GM19099 (cell line): Measurements from ENCODE around the gene ITPK1.

Experiments used
- POLR2A ChIP-seq: IDR thresholded peaks from 3 replicates; pipeline ENCODE4 v1.6.1; 2011; ENCODE audit warnings: low read depth; ENCODE audit not compliant: insufficient read length; ENCODE audit errors: extremely low read depth

Gene ITPK1

GRCh38 chr14:93062890-93063289 lies 52.8 kb downstream of the ITPK1 start:
- no peak for TF ChIP-seq POLR2A

DNA sequence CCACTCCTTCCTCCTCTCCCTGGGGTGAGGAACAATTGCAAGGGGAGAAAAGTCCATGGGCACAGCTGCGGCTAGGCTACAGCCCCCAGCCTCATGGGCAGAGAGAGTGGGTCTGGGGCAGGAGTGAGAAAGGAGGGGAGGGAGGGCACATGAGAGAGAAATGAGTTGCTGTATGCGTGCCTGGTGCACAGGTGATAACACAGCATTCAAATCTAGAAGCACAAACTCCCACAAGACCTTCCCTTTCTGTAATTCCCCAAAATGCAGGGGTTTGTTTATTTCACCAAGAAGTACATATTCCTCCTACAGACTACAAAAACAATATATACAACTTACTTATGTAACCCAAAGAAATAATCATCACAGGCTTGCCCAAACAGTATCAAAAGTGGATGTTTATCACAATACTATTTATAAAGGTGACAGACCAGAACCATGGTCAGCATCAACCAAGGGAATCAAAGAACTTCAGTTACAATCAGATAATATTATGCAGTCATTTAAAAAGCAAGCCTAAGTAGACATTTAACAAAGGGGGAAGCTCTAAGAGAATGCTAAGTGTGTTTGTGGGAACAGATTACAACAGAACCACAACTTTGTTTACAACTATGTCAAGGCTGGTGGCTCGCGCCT lies 54.2 kb downstream of the ITPK1 start:
- TF ChIP-seq POLR2A = no peak

DNA sequence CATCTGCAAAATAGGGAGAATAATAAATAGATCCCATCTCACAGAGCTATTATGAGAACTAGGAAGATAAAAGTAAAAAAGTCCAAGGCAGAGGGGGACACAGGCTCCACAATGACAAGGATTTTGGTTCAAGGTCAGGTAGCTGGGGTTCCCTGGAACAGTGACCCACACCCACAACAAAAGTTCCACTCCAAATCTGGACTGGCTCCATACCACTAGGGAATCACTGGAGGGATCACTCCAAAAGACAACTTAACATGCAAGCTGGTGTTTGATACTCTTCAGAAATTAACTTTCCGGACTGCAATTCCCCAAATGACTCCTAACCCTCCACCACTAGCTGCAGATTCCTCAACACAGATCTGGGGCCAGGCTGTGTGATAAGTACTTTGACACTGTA lies 54.9 kb downstream of the ITPK1 start:
- no peak for TF ChIP-seq POLR2A

DNA sequence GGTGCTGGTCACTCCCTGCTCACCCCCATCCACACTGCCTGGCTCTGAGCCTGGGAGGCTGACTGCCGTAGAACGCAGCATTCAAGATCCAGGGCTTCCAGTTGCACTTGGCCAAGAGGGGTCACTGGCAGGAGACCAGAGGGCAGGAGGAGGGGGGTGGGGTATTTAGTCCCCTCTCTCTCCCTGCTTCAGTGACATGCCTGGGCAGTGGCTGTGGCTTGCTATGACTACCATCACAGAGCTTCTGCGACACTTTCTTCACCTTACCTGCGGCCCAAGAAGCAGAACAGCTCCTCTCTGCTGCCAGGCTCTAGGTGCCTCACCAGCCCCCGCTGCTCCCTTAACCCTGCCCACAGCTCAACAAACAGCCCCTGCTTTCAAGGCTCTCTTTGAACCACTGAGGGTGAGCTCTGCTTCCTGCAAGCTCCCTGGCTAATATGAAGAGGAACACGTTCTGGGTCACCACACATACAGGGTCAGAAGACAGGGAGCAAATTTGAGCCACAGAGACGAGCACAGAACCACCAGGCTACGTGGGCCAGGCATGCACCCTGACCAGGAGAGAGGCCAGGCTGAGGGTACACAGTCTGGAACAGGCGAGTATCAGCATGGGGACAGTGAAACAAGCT lies 55.7 kb downstream of the ITPK1 start:
- no peak for TF ChIP-seq POLR2A

GRCh38 chr14:93059260-93059659 lies 56.5 kb downstream of the ITPK1 start:
- TF ChIP-seq POLR2A = no peak

- TF ChIP-seq POLR2A = no peak
These were observed 58.0 kb downstream of the ITPK1 start for GRCh38 chr14:93057586-93058280.

DNA sequence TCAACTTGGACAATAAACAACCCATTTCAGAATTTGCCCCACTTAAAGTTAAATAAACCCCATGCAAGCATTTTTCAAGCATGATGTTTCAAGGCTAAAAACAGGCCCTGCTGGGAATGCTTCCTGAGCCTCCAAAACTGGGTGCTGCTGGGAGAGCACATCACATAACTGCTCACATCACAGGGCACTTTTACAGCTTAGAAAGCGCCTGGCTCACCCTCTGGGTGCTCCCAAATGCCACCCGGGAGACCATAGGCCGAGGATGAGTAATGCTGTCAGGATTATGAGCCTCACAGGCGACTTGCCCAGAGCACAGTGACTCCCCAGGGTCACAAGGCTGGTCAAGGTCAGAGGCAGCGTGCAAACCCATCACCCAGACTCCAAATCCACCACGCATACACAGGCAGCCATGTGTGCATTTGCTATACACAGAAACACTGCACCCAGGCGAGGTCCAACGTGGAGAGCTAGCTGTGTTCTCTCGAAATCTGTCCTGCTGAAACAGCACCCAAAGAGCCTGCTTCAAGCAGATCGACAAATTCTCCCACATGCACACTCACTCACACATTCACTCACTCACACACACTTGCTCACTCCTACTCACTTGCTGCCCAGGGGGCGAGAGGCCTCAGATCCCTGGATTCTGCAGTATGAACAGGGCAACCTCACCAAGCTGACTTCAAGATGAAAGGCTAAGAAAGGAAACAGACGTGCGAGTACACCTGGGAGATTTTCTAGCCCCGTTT lies 58.7 kb downstream of the ITPK1 start:
- no peak for TF ChIP-seq POLR2A

GRCh38 chr14:93056166-93056839 lies 59.4 kb downstream of the ITPK1 start:
- TF ChIP-seq POLR2A = no peak

- no peak for TF ChIP-seq POLR2A
These were observed 60.0 kb downstream of the ITPK1 start for GRCh38 chr14:93055651-93056115.

GRCh38 chr14:93054876-93055275 lies 60.8 kb downstream of the ITPK1 start:
- TF ChIP-seq POLR2A = no peak

- no peak for TF ChIP-seq POLR2A
These were observed 61.7 kb downstream of the ITPK1 start for GRCh38 chr14:93054006-93054405.

GRCh38 chr14:93051600-93052546 lies 63.9 kb downstream of the ITPK1 start:
- TF ChIP-seq POLR2A = no peak

DNA sequence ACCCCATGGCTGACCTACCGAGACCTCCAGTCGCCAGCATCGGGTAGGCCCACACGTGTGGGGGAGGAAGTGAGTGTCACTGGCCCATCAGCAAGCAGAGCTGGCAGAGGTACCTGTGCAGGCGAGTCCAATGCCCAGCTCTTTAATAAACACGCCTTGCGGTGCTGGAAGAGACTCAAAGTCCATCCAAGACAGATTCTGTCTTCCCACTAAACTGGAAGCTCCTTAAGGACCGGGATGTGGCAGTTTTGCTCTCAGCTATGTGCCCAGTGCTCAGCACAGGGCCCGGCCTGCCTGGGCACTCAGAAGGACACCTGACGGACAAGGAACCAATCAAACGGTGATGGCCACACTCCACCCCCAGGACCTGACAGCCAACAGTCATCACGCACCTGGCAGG lies 65.0 kb downstream of the ITPK1 start:
- TF ChIP-seq POLR2A = no peak

DNA sequence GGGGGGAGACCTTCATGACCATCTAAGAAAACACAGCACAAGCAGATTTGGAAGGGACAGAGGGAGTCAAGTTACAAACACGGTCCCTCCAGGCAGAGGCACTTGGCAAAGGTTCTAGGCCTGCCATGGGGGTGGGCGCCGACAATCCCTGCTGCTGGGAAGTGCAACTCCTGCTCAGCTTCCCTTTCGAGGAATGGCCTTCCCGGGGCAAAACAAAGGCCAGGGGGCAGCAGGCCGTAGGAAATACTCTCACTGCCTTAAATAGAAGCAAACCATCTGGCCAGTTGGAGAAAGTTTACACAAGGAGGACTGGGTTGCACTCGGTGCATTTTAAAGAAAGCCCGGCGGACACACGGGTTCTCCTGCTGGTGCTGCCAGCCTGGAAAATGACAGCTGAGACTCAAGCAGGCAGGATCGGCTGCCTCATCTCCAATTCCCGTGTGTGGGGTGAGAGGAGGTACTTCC lies 65.8 kb downstream of the ITPK1 start:
- TF ChIP-seq POLR2A = no peak
